Measurements from ENCODE around the gene CPED1.
"Not testable (repeated sequence)": the region's sequence is repeated elsewhere in the genome, so short reads cannot be mapped to it uniquely, and the experiment has no call there.

The CPED1 gene

GRCh38 chr7:120997882-120998474 is 9.5 kb downstream of the CPED1 start:
- DNase-seq, result no peak

GRCh38 chr7:120998520-120998919 is 10.0 kb downstream of the CPED1 start:
- no peak for DNase-seq

GRCh38 chr7:120998996-120999565 is 10.6 kb downstream of the CPED1 start:
- DNase-seq, result no peak

- DNase-seq, result no peak
These were observed 11.8 kb downstream of the CPED1 start for GRCh38 chr7:121000081-121000983.

- no peak for DNase-seq
These were observed 12.9 kb downstream of the CPED1 start for GRCh38 chr7:121001234-121001906.

- no peak for DNase-seq
These were observed 13.7 kb downstream of the CPED1 start for GRCh38 chr7:121002048-121002756.

GRCh38 chr7:121002757-121003200 is 14.3 kb downstream of the CPED1 start:
- no peak for DNase-seq

GRCh38 chr7:121003986-121004685 is 15.6 kb downstream of the CPED1 start:
- no peak for DNase-seq

- not testable (repeated sequence) for DNase-seq
These were observed 16.5 kb downstream of the CPED1 start for GRCh38 chr7:121005058-121005457.

- no peak for DNase-seq
These were observed 17.6 kb downstream of the CPED1 start for GRCh38 chr7:121005996-121006584.

GRCh38 chr7:121006711-121007315 is 18.3 kb downstream of the CPED1 start:
- no peak for DNase-seq

GRCh38 chr7:121008816-121009215 is 20.3 kb downstream of the CPED1 start:
- DNase-seq, result no peak

GRCh38 chr7:121011401-121011800 is 22.9 kb downstream of the CPED1 start:
- DNase-seq, result no peak

- no peak for DNase-seq
These were observed 23.8 kb downstream of the CPED1 start for GRCh38 chr7:121012170-121012874.

- DNase-seq, result no peak
These were observed 24.4 kb downstream of the CPED1 start for GRCh38 chr7:121012919-121013318.

GRCh38 chr7:121015560-121015959 is 27.0 kb downstream of the CPED1 start:
- DNase-seq, result no peak

GRCh38 chr7:121016966-121017365 is 28.5 kb downstream of the CPED1 start:
- DNase-seq, result no peak

GRCh38 chr7:121017586-121017985 is 29.1 kb downstream of the CPED1 start:
- DNase-seq, result no peak

GRCh38 chr7:121019018-121019417 is 30.5 kb downstream of the CPED1 start:
- no peak for DNase-seq

- DNase-seq, result no peak
These were observed 31.9 kb downstream of the CPED1 start for GRCh38 chr7:121020249-121020988.

Measured in NCI-H524 treated with DMSO at 0.1 percent for 48 hours (cell line).